ENCODE measurements around the gene KRTAP13-1. TPM values are rescaled to one million over a fixed set of nuclear protein-coding genes. Genes with fewer than 3 reads are reported as not detected.

Gene KRTAP13-1
- total RNA-seq, 1 donor from 2014 or later: not detected

DNA sequence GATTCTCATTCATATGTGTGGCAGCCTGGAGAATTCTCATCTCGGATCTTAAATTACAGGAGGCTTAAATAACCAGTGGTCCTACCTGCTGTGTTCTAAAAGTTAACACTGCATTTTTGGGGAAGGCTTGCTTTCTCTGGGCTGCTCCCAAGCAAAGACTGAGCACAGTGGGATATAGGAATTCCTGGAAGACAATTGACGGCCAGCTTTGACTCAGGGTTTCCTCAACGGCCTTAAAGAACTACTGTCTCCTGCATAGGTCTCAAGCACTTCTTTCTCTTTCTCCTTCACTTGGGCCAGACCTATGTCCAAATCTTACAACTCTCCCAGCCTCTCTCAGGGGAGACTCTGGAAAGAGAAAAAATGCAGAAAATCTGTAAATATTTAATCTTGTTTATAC lies 30.9 kb downstream of the KRTAP13-1 start:
- TF ChIP-seq, protein P1, sequence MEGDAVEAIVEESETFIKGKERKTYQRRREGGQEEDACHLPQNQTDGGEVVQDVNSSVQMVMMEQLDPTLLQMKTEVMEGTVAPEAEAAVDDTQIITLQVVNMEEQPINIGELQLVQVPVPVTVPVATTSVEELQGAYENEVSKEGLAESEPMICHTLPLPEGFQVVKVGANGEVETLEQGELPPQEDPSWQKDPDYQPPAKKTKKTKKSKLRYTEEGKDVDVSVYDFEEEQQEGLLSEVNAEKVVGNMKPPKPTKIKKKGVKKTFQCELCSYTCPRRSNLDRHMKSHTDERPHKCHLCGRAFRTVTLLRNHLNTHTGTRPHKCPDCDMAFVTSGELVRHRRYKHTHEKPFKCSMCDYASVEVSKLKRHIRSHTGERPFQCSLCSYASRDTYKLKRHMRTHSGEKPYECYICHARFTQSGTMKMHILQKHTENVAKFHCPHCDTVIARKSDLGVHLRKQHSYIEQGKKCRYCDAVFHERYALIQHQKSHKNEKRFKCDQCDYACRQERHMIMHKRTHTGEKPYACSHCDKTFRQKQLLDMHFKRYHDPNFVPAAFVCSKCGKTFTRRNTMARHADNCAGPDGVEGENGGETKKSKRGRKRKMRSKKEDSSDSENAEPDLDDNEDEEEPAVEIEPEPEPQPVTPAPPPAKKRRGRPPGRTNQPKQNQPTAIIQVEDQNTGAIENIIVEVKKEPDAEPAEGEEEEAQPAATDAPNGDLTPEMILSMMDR (conservative IDR thresholded peaks at IDR 0.05; ENCODE audit: low read depth, low read length): no peak
- H3K4me3 ChIP-seq (ENCODE audit: low read depth, low read length): no peak overlapping the region
- DNase-seq (ENCODE audit: low read depth): no peak

- TF ChIP-seq, protein P1 (conservative IDR thresholded peaks at IDR 0.05; ENCODE audit: low read depth, low read length): no peak
- no peak for DNase-seq (ENCODE audit: low read depth)
- H3K4me3 ChIP-seq (ENCODE audit: low read depth, low read length): no peak within 1 kb of the TSS
Observed at GRCh38 chr21:30430170-30430655, 34.4 kb downstream of the KRTAP13-1 start, which contains the start of gene KRTAP13-4. Gene KRTAP13-4, plus strand, starts transcription at chr21:30430220. Its CDS starts 56 bp downstream, at chr21:30430276.

GRCh38 chr21:30434033-30434631 lies 38.3 kb downstream of the KRTAP13-1 start:
- TF ChIP-seq, protein P1 (conservative IDR thresholded peaks at IDR 0.05; ENCODE audit: low read depth, low read length): peak; percentile 62
- H3K4me3 ChIP-seq (ENCODE audit: low read depth, low read length): no peak overlapping the region
- DNase-seq (ENCODE audit: low read depth): no peak

DNA sequence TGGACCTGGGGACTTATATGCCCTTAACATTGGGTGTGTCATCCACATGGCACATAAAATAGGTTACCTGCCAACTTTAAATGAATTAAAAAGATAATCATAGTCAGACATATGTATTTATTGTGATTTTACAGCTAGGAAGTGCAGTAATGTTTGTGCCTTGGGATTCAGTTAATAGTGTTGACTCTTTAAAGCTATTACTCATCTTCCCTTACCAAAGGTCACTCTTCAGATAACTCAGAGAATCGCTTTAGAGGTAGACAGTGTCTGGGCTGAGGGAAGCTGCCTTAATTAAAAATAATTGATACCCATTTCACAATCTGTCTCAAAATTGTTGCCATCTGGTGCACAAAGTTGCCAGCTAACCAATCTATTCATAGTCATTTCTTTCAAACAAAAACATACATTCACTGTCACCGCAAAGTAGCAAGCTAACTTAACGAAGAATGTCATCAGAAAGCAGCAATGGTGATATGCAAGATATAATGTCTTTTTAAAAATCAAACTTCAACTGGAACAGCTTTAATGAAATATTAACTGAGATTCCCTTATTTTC lies 41.3 kb downstream of the KRTAP13-1 start:
- DNase-seq (ENCODE audit: low read depth): no peak
- H3K4me3 ChIP-seq (ENCODE audit: low read depth, low read length): no peak overlapping the region
- TF ChIP-seq, protein P1 (conservative IDR thresholded peaks at IDR 0.05; ENCODE audit: low read depth, low read length): no peak

DNA sequence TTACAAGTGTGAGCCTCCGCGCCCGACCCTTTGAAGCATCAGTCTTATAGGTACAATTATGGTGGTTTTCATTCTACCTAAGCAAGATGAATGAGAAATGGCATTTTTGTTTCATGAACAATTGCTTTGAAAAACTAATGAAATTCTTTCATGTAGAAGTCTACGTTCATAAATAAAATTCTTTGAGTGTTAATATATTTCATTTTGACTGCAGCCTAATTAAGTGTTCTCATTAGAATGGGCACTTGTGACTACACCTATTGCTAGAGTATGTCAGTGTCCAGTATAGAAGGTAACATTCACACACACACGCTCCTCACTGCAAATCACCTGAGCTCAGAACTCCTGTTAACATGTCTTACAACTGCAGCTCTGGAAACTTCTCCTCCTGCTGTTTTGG lies 44.1 kb downstream of the KRTAP13-1 start, which contains the start of gene KRTAP15-1:
KRTAP15-1 (plus strand) TSS at position 301 of the 400 bp plus-strand sequence; CDS start at position 354, 53 bp downstream.
- H3K4me3 ChIP-seq (ENCODE audit: low read depth, low read length): no peak within 1 kb of the TSS
- TF ChIP-seq, protein P1 (conservative IDR thresholded peaks at IDR 0.05; ENCODE audit: low read depth, low read length): no peak
- no peak for DNase-seq (ENCODE audit: low read depth)

- no peak overlapping the region for H3K4me3 ChIP-seq (ENCODE audit: low read depth, low read length)
- TF ChIP-seq, protein P1 (conservative IDR thresholded peaks at IDR 0.05; ENCODE audit: low read depth, low read length): no peak
- DNase-seq (ENCODE audit: low read depth): no peak
Observed at GRCh38 chr21:30443226-30443625, 47.4 kb downstream of the KRTAP13-1 start.

Measured in epithelial cell of proximal tubule (primary cell).